HCT116 (cell line): ENCODE results near the gene FAM227A.

Experiments used
- CEBPB ChIP-seq: IDR thresholded peaks from 2 replicates; pipeline ENCODE4 v1.6.1; 2012; ENCODE audit warnings: low read depth
- JUND ChIP-seq: IDR thresholded peaks from 2 replicates; pipeline ENCODE4 v1.6.1; 2012
- POLR2A ChIP-seq: IDR thresholded peaks from 2 replicates; pipeline ENCODE4 v1.7.0; 2011; ENCODE audit warnings: borderline replicate concordance; ENCODE audit not compliant: insufficient read depth, insufficient read length; ENCODE audit errors: extremely low read depth
- RAD21 ChIP-seq: IDR thresholded peaks from 2 replicates; pipeline ENCODE4 v1.6.1; 2012; ENCODE audit warnings: low read depth, mild to moderate bottlenecking
- SIN3A ChIP-seq: IDR thresholded peaks from 2 replicates; pipeline ENCODE4 v1.6.1; 2012; ENCODE audit warnings: low read depth
- ZFX ChIP-seq: fragments of 450-650 bp; IDR thresholded peaks from 2 replicates; pipeline ENCODE4 v1.6.1; 2017
- ZNF274 ChIP-seq: fragments of 200-500 bp; sonication (Bioruptor generic); IDR thresholded peaks from 2 replicates; pipeline ENCODE4 v1.6.1; 2014; ENCODE audit warnings: mild to moderate bottlenecking, low read depth, low read length, inconsistent platforms
- TF ChIP-seq, protein P1 (sequence below), 3 experiments: fragments of 200-600 bp in 1 of 3; sonication (generic) in 1 of 3; IDR thresholded peaks in 2 of 3; conservative IDR thresholded peaks in 1 of 3; 2 replicates each; pipeline ENCODE4 v1.5.1; 2012 to 2017; ENCODE audit warnings: low read depth in 2 of 3, low read length in 2 of 3, antibody characterized with exemption in 1 of 3, borderline replicate concordance in 1 of 3, control low read depth in 1 of 3, mild to moderate bottlenecking in 1 of 3, mixed read lengths in 1 of 3, mixed run types in 1 of 3, moderate library complexity in 1 of 3; ENCODE audit not compliant: insufficient read depth in 1 of 3

DNA sequence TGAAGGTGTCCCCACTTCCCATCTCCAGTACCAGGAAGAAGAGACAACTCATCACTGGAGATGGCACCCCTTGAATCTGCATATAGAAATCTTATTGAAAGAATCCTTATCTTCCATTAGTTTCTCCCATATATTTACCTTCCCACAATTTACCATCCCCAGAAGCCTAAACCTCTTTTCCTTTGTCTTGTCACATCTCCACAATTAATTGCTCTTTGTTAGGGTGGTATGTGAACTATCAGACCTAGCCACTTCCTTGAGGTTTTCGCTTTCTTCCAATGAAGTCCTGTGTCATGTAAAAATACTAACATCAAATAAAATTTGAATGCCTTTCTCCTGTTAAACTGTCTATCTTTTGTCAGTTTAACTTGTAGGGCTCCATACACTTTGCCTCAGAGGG lies 37.9 kb downstream of the FAM227A start:
- TF ChIP-seq, protein P1, sequence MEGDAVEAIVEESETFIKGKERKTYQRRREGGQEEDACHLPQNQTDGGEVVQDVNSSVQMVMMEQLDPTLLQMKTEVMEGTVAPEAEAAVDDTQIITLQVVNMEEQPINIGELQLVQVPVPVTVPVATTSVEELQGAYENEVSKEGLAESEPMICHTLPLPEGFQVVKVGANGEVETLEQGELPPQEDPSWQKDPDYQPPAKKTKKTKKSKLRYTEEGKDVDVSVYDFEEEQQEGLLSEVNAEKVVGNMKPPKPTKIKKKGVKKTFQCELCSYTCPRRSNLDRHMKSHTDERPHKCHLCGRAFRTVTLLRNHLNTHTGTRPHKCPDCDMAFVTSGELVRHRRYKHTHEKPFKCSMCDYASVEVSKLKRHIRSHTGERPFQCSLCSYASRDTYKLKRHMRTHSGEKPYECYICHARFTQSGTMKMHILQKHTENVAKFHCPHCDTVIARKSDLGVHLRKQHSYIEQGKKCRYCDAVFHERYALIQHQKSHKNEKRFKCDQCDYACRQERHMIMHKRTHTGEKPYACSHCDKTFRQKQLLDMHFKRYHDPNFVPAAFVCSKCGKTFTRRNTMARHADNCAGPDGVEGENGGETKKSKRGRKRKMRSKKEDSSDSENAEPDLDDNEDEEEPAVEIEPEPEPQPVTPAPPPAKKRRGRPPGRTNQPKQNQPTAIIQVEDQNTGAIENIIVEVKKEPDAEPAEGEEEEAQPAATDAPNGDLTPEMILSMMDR (IDR thresholded peaks at IDR 0.05 in 2 of 3, conservative IDR thresholded peaks at IDR 0.05 in 1 of 3; ENCODE audit: borderline replicate concordance in 1 of 3, insufficient read depth in 1 of 3, low read depth in 2 of 3, low read length in 2 of 3), result no peak
- TF ChIP-seq ZFX, result no peak
- no peak for TF ChIP-seq ZNF274
- TF ChIP-seq POLR2A, result no peak
- TF ChIP-seq RAD21, result no peak
- TF ChIP-seq CEBPB, result no peak
- TF ChIP-seq SIN3A, result no peak
- no peak for TF ChIP-seq JUND
